ENCODE data around the gene ABHD4.
"Not testable (repeated sequence)": the region's sequence is repeated elsewhere in the genome, so short reads cannot be mapped to it uniquely, and the experiment has no call there.

Gene ABHD4

GRCh38 chr14:22589096-22589839 lies 8.8 kb upstream of the ABHD4 start, which contains the start of gene DAD1:
Gene DAD1 (minus strand): TSS chr14:22589224. CDS start chr14:22589157, 67 bp downstream.
- DNase-seq (ENCODE audit: low read depth in 2 of 2) = peak; percentile 97 to 99

- no peak for DNase-seq (ENCODE audit: low read depth in 2 of 2)
Measured at GRCh38 chr14:22593189-22593588, 4.9 kb upstream of the ABHD4 start.

GRCh38 chr14:22593601-22594000 lies 4.5 kb upstream of the ABHD4 start:
- no peak for DNase-seq (ENCODE audit: low read depth in 2 of 2)

- DNase-seq (ENCODE audit: low read depth in 2 of 2) = no peak
Measured at GRCh38 chr14:22594156-22594716, 3.9 kb upstream of the ABHD4 start.

GRCh38 chr14:22596354-22596879 lies 1.7 kb upstream of the ABHD4 start:
- DNase-seq (ENCODE audit: low read depth in 2 of 2) = no peak

- no peak for DNase-seq (ENCODE audit: low read depth in 2 of 2)
Measured at GRCh38 chr14:22597265-22597664, 835 bp upstream of the ABHD4 start.

GRCh38 chr14:22597771-22598098 lies 365 bp upstream of the ABHD4 start:
- no peak for DNase-seq (ENCODE audit: low read depth in 2 of 2)

GRCh38 chr14:22598896-22599244 lies 770 bp downstream of the ABHD4 start:
- no peak for DNase-seq (ENCODE audit: low read depth in 2 of 2)

GRCh38 chr14:22599349-22599748 lies 1.2 kb downstream of the ABHD4 start:
- no peak for DNase-seq (ENCODE audit: low read depth in 2 of 2)

GRCh38 chr14:22600027-22600426 lies 1.9 kb downstream of the ABHD4 start:
- no peak for DNase-seq (ENCODE audit: low read depth in 2 of 2)

GRCh38 chr14:22601456-22601855 lies 3.4 kb downstream of the ABHD4 start:
- no peak for DNase-seq (ENCODE audit: low read depth in 2 of 2)

- no peak for DNase-seq (ENCODE audit: low read depth in 2 of 2)
Measured at GRCh38 chr14:22601996-22602395, 3.9 kb downstream of the ABHD4 start.

GRCh38 chr14:22602862-22603261 lies 4.8 kb downstream of the ABHD4 start:
- no peak for DNase-seq (ENCODE audit: low read depth in 2 of 2)

GRCh38 chr14:22606380-22606779 lies 8.3 kb downstream of the ABHD4 start:
- DNase-seq (ENCODE audit: low read depth in 2 of 2) = no peak

- DNase-seq (ENCODE audit: low read depth in 2 of 2) = no peak
Measured at GRCh38 chr14:22607291-22607690, 9.2 kb downstream of the ABHD4 start.

- DNase-seq (ENCODE audit: low read depth in 2 of 2) = no peak
Measured at GRCh38 chr14:22610931-22611330, 12.8 kb downstream of the ABHD4 start.

GRCh38 chr14:22613106-22613695 lies 15.1 kb downstream of the ABHD4 start:
- no peak for DNase-seq (ENCODE audit: low read depth in 2 of 2)

- no peak for DNase-seq (ENCODE audit: low read depth in 2 of 2)
Measured at GRCh38 chr14:22613736-22614239, 15.7 kb downstream of the ABHD4 start.

GRCh38 chr14:22614240-22614799 lies 16.2 kb downstream of the ABHD4 start:
- DNase-seq (ENCODE audit: low read depth in 2 of 2) = no peak

- DNase-seq (ENCODE audit: low read depth in 2 of 2) = not testable (repeated sequence)
Measured at GRCh38 chr14:22615765-22616164, 17.7 kb downstream of the ABHD4 start.

GRCh38 chr14:22622255-22622654 lies 24.2 kb downstream of the ABHD4 start:
- no peak for DNase-seq (ENCODE audit: low read depth in 2 of 2)

- no peak for DNase-seq (ENCODE audit: low read depth in 2 of 2)
Measured at GRCh38 chr14:22623047-22623446, 24.9 kb downstream of the ABHD4 start.

- DNase-seq (ENCODE audit: low read depth in 2 of 2) = no peak
Measured at GRCh38 chr14:22626590-22626989, 28.5 kb downstream of the ABHD4 start.
